ENCODE results near the gene R3HDM2. TPM values are rescaled to one million over a fixed set of nuclear protein-coding genes. Genes with fewer than 3 reads are reported as not detected.

Gene R3HDM2
- total RNA-seq, 1 experiment from 2014 or later, result 22.8 TPM

GRCh38 chr12:57469296-57470164, 38.7 kb upstream of the R3HDM2 start:
- in situ Hi-C loops (cut with HindIII; ENCODE audit: low pct_unique_long_range_greater_than_20kb, low sequenced_read_pairs), result no loop called here

DNA sequence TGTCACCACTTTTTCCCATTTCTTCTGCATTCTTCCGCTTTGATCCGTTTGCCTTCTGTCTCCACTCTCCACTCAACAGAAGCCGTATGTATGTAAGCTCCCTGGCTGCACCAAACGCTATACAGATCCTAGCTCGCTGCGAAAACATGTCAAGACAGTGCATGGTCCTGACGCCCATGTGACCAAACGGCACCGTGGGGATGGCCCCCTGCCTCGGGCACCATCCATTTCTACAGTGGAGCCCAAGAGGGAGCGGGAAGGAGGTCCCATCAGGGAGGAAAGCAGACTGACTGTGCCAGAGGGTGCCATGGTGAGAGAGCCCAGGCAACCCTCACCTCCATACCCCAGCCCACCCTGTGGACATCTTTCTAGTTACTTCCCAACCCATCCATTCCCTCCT, 37.1 kb upstream of the R3HDM2 start:
- DNase-seq (ENCODE audit: low read depth), result no peak
- in situ Hi-C loops (cut with HindIII; ENCODE audit: low pct_unique_long_range_greater_than_20kb, low sequenced_read_pairs), result no loop called here

More at GRCh38 chr12:57469296-57470164, 38.7 kb upstream of the R3HDM2 start:
- no peak for DNase-seq (ENCODE audit: low read depth)

DNA sequence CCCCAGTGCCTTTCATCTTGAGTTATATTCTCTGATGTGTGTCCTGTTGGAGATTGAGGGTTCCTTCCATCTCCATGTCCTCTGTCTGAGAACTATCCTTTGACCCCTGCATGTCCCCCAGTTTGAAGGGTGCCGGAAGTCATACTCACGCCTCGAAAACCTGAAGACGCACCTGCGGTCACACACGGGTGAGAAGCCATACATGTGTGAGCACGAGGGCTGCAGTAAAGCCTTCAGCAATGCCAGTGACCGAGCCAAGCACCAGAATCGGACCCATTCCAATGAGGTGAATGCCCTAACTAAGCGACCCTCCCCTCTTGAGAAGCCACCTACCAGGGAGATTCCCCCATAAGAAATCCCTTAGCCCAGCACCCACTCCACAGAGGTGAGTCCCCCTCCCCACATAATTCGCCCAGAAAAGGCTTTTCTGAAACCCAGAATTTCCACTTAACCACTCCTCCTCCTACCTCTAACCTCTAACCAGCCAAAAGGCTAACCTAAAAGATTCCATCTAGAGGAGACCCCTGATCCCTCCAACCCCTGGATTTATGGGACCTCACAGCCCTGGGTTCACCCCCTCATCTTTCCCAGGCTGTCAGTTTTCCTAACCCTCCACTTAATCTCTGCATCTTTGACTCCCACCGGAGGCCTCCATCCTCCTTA, 36.5 kb upstream of the R3HDM2 start:
- in situ Hi-C loops (cut with HindIII; ENCODE audit: low pct_unique_long_range_greater_than_20kb, low sequenced_read_pairs), result no loop called here
- DNase-seq (ENCODE audit: low read depth), result no peak

- in situ Hi-C loops (cut with HindIII; ENCODE audit: low pct_unique_long_range_greater_than_20kb, low sequenced_read_pairs), result no loop called here
- no peak for DNase-seq (ENCODE audit: low read depth)
Observed at GRCh38 chr12:57465747-57466505, 35.1 kb upstream of the R3HDM2 start.

- DNase-seq (ENCODE audit: low read depth), result no peak
- in situ Hi-C loops (cut with HindIII; ENCODE audit: low pct_unique_long_range_greater_than_20kb, low sequenced_read_pairs), result no loop called here
Observed at GRCh38 chr12:57465030-57465746, 34.3 kb upstream of the R3HDM2 start.

GRCh38 chr12:57464569-57464968, 33.7 kb upstream of the R3HDM2 start:
- in situ Hi-C loops (cut with HindIII; ENCODE audit: low pct_unique_long_range_greater_than_20kb, low sequenced_read_pairs), result no loop called here
- no peak for DNase-seq (ENCODE audit: low read depth)

DNA sequence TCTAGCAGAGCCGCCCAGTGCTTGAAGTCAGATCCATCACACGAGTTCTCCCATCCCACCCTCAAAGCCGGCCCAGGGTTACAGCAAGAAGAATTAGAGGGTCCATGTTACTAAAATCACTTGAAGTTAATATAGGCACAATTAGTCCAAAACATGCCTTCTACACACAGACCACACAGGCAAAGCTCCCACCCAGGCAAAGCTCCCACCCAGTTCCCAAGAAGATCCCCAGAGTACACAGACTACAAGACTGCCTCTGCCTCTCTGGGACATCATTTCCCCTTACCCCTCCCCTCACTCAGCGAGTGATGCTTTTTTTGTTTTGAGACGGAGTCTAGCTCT, 32.0 kb upstream of the R3HDM2 start:
- in situ Hi-C loops (cut with HindIII; ENCODE audit: low pct_unique_long_range_greater_than_20kb, low sequenced_read_pairs), result no loop called here

GRCh38 chr12:57462251-57462911, 31.5 kb upstream of the R3HDM2 start:
- peak; percentile 98 for DNase-seq (ENCODE audit: low read depth)
- in situ Hi-C loops (cut with HindIII; ENCODE audit: low pct_unique_long_range_greater_than_20kb, low sequenced_read_pairs), result no loop called here

More for the DNA sequence above, 32.0 kb upstream of the R3HDM2 start:
- no peak for DNase-seq (ENCODE audit: low read depth)

- in situ Hi-C loops (cut with HindIII; ENCODE audit: low pct_unique_long_range_greater_than_20kb, low sequenced_read_pairs), result no loop called here
- peak; percentile 69 for DNase-seq (ENCODE audit: low read depth)
Observed at GRCh38 chr12:57461917-57462250, 31.0 kb upstream of the R3HDM2 start.

- DNase-seq (ENCODE audit: low read depth), result peak; percentile 63
- in situ Hi-C loops (cut with HindIII; ENCODE audit: low pct_unique_long_range_greater_than_20kb, low sequenced_read_pairs), result no loop called here
Observed at GRCh38 chr12:57461276-57461916, 30.6 kb upstream of the R3HDM2 start.

DNA sequence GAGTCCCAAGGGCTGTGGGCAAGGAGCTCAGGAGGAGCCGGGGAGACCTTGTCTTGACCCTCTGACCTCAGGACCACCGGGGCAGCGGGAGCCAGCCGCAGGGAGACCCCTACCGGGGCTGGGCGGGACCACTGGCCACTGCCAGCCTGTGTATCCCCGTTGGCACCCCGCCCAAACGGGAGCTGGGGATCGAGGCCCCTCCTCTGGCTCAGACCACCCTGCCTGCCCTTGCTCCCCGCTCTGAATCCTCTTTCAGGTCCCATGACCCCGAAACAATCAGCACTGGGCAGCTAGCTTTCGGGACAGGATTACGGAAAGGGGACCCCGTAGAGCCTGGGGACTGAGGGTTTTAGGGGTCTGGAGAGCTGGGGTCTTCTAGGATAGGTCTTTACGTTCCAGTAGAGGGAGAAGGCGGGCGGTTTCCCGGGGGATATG, 30.0 kb upstream of the R3HDM2 start:
- in situ Hi-C loops (cut with HindIII; ENCODE audit: low pct_unique_long_range_greater_than_20kb, low sequenced_read_pairs), result no loop called here
- DNase-seq (ENCODE audit: low read depth), result no peak

GRCh38 chr12:57460468-57460784, 29.6 kb upstream of the R3HDM2 start:
- peak; percentile 32 for DNase-seq (ENCODE audit: low read depth)
- in situ Hi-C loops (cut with HindIII; ENCODE audit: low pct_unique_long_range_greater_than_20kb, low sequenced_read_pairs), result no loop called here

DNA sequence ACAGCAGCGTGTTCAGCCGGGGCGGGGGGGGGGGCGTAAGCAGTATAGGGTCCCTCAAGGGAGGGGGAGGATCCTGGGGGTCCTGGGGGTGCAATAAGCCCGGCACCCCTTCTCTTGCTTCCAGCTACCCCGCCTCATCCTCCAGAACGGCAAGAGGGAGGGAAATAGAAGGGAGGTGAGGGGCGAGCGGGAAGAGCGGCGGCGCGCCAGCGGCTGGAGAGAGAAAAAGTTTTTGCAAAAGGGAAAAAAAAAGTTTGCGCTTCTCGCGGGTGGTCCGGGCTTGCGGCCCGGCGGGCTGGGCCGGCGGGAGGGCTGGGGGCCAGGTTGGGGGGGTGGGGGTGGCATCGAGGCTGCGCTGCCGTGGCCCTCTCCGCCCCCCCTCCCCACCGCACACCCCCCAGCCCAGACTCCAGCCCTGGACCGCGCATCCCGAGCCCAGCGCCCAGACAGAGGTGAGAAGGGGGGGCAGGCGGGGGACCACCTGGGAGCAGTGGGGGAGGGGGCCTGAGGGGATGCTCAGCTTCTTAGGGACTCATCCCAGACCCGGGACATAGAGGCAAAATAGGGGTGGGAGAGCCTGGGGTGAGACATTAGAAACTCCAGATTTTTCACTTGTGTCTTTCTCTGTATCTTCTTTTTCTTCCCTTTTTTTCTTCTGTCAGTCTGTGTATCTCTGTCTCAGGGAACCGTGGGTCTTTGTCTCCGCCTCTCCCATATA, 29.1 kb upstream of the R3HDM2 start, which contains the start of gene GLI1:
TSS of gene GLI1 (plus strand) at position 36 of the 718 bp plus-strand sequence. CDS start 3,907 bp downstream, outside the sequence.
- in situ Hi-C loops (cut with HindIII; ENCODE audit: low pct_unique_long_range_greater_than_20kb, low sequenced_read_pairs), result no loop called here
- DNase-seq (ENCODE audit: low read depth), result no peak

- DNase-seq (ENCODE audit: low read depth), result peak; percentile 99
- in situ Hi-C loops (cut with HindIII; ENCODE audit: low pct_unique_long_range_greater_than_20kb, low sequenced_read_pairs), result no loop called here
Observed at GRCh38 chr12:57459055-57459749, 28.4 kb upstream of the R3HDM2 start.

DNA sequence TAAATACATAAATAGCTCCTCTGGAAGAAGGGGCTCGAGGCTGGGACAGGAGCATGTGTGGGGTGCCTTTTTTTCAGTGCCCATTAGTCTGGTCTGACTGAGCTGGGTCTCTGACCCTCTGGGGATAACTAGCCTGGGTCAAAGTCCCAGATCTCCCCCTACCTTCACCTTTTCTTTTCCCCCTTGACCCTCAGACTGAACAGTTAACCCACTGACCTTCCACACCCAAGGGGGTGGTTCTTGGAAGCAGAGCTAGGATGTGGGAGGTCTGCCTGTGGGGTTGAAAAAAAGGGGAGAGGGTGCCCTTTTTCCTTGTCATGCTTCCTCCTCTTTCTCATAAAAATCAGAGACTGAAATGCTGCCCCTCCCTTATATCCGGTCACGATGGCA, 27.8 kb upstream of the R3HDM2 start:
- in situ Hi-C loops (cut with HindIII; ENCODE audit: low pct_unique_long_range_greater_than_20kb, low sequenced_read_pairs), result no loop called here
- no peak for DNase-seq (ENCODE audit: low read depth)

GRCh38 chr12:57456737-57457490, 26.1 kb upstream of the R3HDM2 start:
- DNase-seq (ENCODE audit: low read depth), result no peak
- in situ Hi-C loops (cut with HindIII; ENCODE audit: low pct_unique_long_range_greater_than_20kb, low sequenced_read_pairs), result no loop called here

All from Caki2 (cell line).